Measurements from ENCODE around the gene STK32C. TPM values are rescaled to one million over a fixed set of nuclear protein-coding genes. Genes with fewer than 3 reads are reported as not detected.

STK32C gene
- total RNA-seq, 4 donors from 2014 or later, result 3.7 to 13.9 (median 6.7) TPM

DNA sequence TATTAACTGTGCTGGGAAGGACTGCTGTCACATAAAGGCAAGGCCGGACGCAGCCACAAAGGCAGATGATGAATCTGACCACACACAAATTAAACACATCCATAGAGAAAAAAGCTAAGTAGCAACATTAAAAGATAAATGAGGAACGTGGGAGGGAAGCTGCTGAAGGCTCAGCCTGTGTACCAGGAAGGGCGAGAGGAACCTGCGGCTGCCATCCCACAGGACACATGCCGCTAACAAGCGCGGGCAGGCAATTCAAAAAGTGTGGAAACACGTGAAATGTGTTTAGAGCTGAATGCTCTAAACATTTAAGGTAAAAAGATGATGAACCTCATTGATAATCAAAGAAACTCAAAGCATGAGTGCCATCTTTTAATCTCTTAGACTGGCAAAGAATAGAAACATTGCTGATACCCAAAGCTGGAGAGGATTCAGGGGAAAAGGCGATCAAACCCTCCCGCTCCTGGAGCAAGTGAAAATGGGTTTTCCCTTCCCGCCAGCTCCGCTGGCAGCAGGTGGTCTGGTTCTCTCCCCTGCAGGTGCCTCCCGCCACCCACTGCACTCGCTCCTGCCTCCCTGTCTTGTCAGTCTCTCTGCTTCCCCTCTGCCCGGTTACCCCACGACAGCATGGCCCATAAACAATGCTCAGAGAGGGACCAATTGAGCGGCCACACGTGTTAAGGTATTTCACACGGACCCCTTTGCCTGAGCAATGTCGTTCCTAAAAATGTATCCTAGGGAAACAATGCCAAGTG lies 4.2 kb downstream of the STK32C start:
- no peak overlapping the region for H3K4me3 ChIP-seq
- TF ChIP-seq, protein P1, sequence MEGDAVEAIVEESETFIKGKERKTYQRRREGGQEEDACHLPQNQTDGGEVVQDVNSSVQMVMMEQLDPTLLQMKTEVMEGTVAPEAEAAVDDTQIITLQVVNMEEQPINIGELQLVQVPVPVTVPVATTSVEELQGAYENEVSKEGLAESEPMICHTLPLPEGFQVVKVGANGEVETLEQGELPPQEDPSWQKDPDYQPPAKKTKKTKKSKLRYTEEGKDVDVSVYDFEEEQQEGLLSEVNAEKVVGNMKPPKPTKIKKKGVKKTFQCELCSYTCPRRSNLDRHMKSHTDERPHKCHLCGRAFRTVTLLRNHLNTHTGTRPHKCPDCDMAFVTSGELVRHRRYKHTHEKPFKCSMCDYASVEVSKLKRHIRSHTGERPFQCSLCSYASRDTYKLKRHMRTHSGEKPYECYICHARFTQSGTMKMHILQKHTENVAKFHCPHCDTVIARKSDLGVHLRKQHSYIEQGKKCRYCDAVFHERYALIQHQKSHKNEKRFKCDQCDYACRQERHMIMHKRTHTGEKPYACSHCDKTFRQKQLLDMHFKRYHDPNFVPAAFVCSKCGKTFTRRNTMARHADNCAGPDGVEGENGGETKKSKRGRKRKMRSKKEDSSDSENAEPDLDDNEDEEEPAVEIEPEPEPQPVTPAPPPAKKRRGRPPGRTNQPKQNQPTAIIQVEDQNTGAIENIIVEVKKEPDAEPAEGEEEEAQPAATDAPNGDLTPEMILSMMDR (IDR thresholded peaks at IDR 0.05 in 4 of 5, conservative IDR thresholded peaks at IDR 0.05 in 1 of 5), result no peak
- no peak for TF ChIP-seq POLR2A (IDR thresholded peaks at IDR 0.05)
- intact Hi-C loops (cut with DNase I; ENCODE audit: low total_unique reads), result no loop called here
- peaks cover 7 to 14% (median 12%) of the 10 kb centered on the region in 3 donors for H3K27me3 ChIP-seq
- in situ Hi-C loops (cut with MboI; ENCODE audit: low sequenced_read_pairs in 4 of 4), result no loop called here
- ATAC-seq (no peak), DNase-seq (no peak)
- peaks cover 0 to 8% of the 10 kb centered on the region in 2 donors for H3K4me1 ChIP-seq
- no peaks in the 10 kb centered on the region for H3K9me3 ChIP-seq
- no peaks in the 10 kb centered on the region for H3K36me3 ChIP-seq
- H3K27ac ChIP-seq, result no peak overlapping the region

DNA sequence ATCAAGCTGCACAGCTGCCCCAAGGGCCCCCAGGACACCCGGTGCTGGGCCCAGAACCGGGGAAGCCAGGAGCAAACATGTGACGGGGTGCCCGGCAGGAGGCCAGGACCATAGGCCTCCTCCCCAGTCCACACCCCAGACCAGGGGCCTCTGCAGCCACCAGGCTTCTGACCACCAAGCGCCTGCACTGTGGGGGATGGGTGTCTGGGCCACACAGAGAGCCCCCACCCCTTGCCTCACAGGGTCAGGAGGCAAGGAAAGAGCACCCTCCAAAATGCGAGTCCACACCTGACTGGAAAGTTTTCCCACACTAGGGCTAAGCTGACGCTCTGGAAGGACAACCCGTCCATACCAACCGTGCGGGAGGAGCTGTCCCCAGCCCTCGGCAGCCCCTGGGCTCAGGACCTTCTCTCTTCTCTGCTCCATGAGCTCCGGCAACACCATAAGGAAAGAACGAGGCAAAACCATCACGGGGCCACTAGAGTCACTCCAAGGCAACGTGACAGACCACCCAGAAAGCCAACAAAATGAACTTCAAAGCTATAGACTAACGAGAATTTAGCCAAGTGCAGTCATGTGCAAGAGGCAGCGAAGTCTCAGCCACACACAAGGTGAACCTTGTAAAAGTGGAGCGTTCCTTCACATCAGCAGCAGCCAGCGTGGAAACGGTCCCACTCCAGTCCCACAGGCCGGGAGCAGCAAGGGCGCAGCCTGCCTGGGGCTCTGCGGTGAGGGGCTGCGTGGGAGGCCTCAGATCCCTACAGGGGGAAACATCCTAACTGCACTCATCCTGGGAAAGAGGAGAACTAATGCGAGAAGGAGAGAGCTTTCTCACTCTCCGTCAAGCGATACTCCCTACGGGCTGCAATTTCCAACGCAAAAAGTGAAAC lies 5.1 kb downstream of the STK32C start:
- Histone ChIP-seq H3K9me3 (no peaks in the 10 kb centered on the region), H3K27me3 (peaks cover 7 to 14% (median 12%) of the 10 kb centered on the region in 3 donors), H3K4me1 (peaks cover 0 to 8% of the 10 kb centered on the region in 2 donors), H3K27ac (no peak overlapping the region), H3K4me3 (no peak overlapping the region), H3K36me3 (no peaks in the 10 kb centered on the region)
- DNase-seq (no peak), ATAC-seq (no peak)
- intact Hi-C loops (cut with DNase I; ENCODE audit: low total_unique reads), result no loop called here
- no peak for TF ChIP-seq POLR2A (IDR thresholded peaks at IDR 0.05)
- TF ChIP-seq, protein P1 (IDR thresholded peaks at IDR 0.05 in 4 of 5, conservative IDR thresholded peaks at IDR 0.05 in 1 of 5), result no peak
- in situ Hi-C loops (cut with MboI; ENCODE audit: low sequenced_read_pairs in 4 of 4), result no loop called here

DNA sequence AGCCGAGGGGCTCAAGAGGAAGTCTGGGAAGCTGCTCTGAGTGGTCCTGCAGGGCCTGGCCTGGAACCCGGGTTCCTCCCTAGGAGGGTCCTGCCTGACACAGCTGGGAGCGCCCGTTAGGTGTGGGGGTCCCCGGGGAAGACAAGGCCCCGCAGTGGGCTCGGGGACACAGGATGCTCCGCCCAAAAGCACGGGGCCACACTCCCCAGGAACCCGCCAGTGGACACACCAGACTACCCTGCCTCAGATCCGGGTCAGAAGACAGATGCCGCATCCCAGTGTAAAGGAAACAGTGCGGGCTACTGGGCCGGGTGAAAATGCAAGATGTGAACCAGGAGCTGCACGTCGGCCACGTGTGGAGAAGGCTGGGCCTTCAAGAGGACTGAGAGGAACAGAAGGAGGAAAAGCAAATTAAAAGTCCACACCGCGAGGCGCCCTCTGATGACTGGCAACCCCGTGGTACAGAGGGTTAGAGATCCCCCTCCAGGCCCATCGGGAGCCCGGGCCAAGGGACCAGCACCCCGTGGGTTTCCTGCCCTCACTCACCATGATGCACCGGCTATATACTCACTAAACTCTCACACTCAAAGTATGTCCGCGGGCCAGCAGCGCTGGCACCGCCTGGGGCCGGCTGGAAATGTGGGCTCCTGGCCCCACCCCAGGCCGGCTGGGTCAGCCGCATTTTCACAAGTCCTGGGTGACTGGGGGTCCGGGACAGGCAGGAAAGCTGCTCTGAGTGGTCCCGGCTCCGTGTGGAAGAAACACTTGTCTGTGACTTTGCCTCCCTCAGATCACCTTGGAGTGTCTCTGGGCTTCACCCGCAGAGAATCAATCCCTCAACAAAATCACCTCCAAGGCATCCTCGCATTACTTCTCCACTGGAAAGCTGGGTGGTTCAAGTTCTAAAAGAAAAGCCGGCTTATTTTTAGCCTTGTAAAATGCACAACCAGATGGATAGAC lies 6.1 kb downstream of the STK32C start:
- no peak for ATAC-seq
- intact Hi-C loops (cut with DNase I; ENCODE audit: low total_unique reads) (no loop called here), in situ Hi-C loops (cut with MboI; ENCODE audit: low sequenced_read_pairs in 4 of 4) (no loop called here)

DNA sequence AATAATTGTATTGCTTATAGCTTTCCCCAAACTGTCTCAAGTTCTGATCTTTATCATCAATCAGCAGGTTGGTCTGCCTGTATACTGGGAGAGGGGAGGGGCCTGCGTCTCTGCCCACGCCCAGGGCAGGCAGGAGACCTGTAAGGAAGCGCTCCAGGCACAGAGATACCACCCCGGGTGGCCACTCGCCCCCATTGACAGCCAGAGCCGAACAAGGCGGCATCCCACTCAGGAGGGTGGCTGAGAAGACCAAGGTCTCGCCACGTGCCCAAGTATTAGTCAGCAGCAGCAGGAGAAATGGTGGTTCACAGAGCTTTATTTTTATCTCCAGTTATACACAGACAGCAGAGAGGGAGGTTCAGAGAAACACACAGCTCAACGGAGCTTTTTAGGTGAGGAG lies 7.2 kb downstream of the STK32C start:
- ATAC-seq (no peak), DNase-seq (no peak)
- Histone ChIP-seq H3K36me3 (no peaks in the 10 kb centered on the region), H3K4me3 (no peak overlapping the region), H3K9me3 (no peaks in the 10 kb centered on the region), H3K27ac (no peak overlapping the region), H3K4me1 (no peaks in the 10 kb centered on the region), H3K27me3 (peaks cover 0 to 7% (median 6%) of the 10 kb centered on the region in 3 donors)
- in situ Hi-C loops (cut with MboI; ENCODE audit: low sequenced_read_pairs in 4 of 4) (no loop called here), intact Hi-C loops (cut with DNase I; ENCODE audit: low total_unique reads) (no loop called here)
- TF ChIP-seq POLR2A (IDR thresholded peaks at IDR 0.05), result no peak
- TF ChIP-seq, protein P1 (IDR thresholded peaks at IDR 0.05 in 4 of 5, conservative IDR thresholded peaks at IDR 0.05 in 1 of 5), result no peak

More for the DNA sequence above, 6.1 kb downstream of the STK32C start:
- no peak for DNase-seq
- peaks cover 4 to 12% (median 12%) of the 10 kb centered on the region in 3 donors for H3K27me3 ChIP-seq
- peaks cover 0 to 3% of the 10 kb centered on the region in 2 donors for H3K4me1 ChIP-seq
- no peak for TF ChIP-seq POLR2A (IDR thresholded peaks at IDR 0.05)
- no peaks in the 10 kb centered on the region for H3K36me3 ChIP-seq
- no peaks in the 10 kb centered on the region for H3K9me3 ChIP-seq
- H3K27ac ChIP-seq, result no peak overlapping the region
- no peak overlapping the region for H3K4me3 ChIP-seq

Data from gastrocnemius medialis (tissue), 4 donors.